ENCODE results near the gene CAMSAP2.

GRCh38 chr1:200755456-200755855 is 16.8 kb downstream of the CAMSAP2 start:
- no peak for TF ChIP-seq EZH2 (IDR thresholded peaks at IDR 0.05)
- no peak for TF ChIP-seq CTCF (IDR thresholded peaks at IDR 0.05)

Measured in neural progenitor cell (in vitro differentiated cells).